ENCODE results near the gene DLGAP1. TPM values are rescaled to one million over a fixed set of nuclear protein-coding genes. Genes with fewer than 3 reads are reported as not detected.

The DLGAP1 gene
- total and polyA plus RNA-seq, 10 of the 15 experiments (the other 5 are each of a cell fraction or from before 2014, with no cell fraction given): 0.23 to 27.6 (median 1.9) TPM

DNA sequence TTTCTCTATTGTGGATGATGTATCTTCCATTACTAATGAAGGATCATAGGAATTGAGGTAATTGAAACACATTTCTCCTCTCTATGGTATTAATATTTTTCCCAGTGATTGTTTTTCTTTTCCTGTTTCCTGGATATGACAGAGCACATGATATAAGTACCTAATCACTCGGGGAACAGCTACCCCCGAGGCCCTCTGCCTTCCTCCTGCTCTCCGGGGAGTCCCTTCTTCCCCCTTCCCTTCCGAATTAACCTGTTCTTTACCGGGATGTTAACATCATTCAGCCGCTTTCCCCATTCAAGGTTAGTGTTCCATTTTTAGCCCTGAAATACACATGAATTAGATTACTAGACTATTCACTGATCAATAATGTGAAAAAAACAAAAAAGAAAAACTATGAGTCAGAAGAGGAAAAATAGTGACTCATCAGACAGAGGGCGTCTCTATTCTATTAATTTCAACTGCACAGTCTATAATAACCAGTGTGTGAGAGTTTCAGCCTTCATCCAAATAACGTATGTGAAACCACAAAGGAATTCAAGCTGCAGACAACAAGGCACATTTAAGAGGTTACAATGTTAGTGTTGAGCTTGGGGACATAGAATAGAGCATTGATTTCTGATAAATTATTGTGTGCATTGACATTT, 450.8 kb downstream of the DLGAP1 start (continued):
- TF ChIP-seq NBN (IDR thresholded peaks at IDR 0.05): no peak
- peak in 1 of 2 experiments; percentile 46; a peak in 1 of 4 replicates for TF ChIP-seq EP300 (IDR thresholded peaks at IDR 0.05; ENCODE audit: borderline replicate concordance in 1 of 2, control insufficient read depth in 1 of 2, low read depth in 2 of 2, low read length in 2 of 2)
- TF ChIP-seq KDM1A (IDR thresholded peaks at IDR 0.05; ENCODE audit: borderline replicate concordance): no peak
- TF ChIP-seq SUPT20H (IDR thresholded peaks at IDR 0.05; ENCODE audit: borderline replicate concordance, control insufficient read depth, low read depth, low read length): no peak
- 0 out of 2 replicates have a peak, but pooled peaks have one; percentile 27 for TF ChIP-seq IKZF1 (conservative IDR thresholded peaks at IDR 0.05)
- peak; percentile 20 for TF ChIP-seq MEF2B (IDR thresholded peaks at IDR 0.05; ENCODE audit: partially characterized antibody, poor library complexity, severe bottlenecking)
- 0 out of 2 replicates have a peak, but pooled peaks have one; percentile 20 for TF ChIP-seq DPF2 (IDR thresholded peaks at IDR 0.05)
- no peak for TF ChIP-seq POU2F2 (IDR thresholded peaks at IDR 0.05; ENCODE audit: borderline replicate concordance, low read depth, low read length)
- 0 out of 2 replicates have a peak, but pooled peaks have one; percentile 22 for TF ChIP-seq BMI1 (IDR thresholded peaks at IDR 0.05; ENCODE audit: borderline replicate concordance)
- TF ChIP-seq, protein P1, sequence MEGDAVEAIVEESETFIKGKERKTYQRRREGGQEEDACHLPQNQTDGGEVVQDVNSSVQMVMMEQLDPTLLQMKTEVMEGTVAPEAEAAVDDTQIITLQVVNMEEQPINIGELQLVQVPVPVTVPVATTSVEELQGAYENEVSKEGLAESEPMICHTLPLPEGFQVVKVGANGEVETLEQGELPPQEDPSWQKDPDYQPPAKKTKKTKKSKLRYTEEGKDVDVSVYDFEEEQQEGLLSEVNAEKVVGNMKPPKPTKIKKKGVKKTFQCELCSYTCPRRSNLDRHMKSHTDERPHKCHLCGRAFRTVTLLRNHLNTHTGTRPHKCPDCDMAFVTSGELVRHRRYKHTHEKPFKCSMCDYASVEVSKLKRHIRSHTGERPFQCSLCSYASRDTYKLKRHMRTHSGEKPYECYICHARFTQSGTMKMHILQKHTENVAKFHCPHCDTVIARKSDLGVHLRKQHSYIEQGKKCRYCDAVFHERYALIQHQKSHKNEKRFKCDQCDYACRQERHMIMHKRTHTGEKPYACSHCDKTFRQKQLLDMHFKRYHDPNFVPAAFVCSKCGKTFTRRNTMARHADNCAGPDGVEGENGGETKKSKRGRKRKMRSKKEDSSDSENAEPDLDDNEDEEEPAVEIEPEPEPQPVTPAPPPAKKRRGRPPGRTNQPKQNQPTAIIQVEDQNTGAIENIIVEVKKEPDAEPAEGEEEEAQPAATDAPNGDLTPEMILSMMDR (IDR thresholded peaks at IDR 0.05 in 2 of 3, conservative IDR thresholded peaks at IDR 0.05 in 1 of 3; ENCODE audit: control insufficient read depth in 2 of 3, extremely low read depth in 1 of 3, insufficient read depth in 1 of 3, low read depth in 3 of 3, low read length in 3 of 3): peak in 1 of 3 experiments; percentile 27; a peak in 1 of 6 replicates
- no peak for TF ChIP-seq ZNF207 (IDR thresholded peaks at IDR 0.05; ENCODE audit: borderline replicate concordance)
